ENCODE results near the gene R3HDM1.

DNA sequence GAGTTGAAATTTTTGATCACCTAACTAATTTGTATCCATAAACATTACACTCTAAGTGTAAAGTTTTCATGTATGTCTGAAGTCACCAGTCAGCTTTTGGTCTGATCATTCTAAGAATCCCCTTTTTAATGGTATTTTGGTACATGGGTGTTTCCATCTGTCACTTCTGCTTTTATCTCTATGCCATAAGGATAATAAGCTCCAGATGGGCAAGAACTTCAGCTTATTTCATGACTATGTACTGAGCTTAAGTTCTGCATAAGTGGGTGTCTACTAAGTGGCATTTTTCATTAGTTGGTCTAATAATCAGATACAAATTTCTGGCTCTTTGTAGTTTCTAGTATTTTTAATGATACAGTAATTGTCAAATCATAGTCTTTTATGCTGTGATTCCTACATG, 230.7 kb downstream of the R3HDM1 start:
- TF ChIP-seq, protein P1, sequence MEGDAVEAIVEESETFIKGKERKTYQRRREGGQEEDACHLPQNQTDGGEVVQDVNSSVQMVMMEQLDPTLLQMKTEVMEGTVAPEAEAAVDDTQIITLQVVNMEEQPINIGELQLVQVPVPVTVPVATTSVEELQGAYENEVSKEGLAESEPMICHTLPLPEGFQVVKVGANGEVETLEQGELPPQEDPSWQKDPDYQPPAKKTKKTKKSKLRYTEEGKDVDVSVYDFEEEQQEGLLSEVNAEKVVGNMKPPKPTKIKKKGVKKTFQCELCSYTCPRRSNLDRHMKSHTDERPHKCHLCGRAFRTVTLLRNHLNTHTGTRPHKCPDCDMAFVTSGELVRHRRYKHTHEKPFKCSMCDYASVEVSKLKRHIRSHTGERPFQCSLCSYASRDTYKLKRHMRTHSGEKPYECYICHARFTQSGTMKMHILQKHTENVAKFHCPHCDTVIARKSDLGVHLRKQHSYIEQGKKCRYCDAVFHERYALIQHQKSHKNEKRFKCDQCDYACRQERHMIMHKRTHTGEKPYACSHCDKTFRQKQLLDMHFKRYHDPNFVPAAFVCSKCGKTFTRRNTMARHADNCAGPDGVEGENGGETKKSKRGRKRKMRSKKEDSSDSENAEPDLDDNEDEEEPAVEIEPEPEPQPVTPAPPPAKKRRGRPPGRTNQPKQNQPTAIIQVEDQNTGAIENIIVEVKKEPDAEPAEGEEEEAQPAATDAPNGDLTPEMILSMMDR (IDR thresholded peaks at IDR 0.05) = no peak
- TF ChIP-seq POLR2A (IDR thresholded peaks at IDR 0.05) = no peak
